Neutrophil (primary cell): ENCODE data around the gene ST8SIA6.

Experiments used
- H3K27ac ChIP-seq: fragments of 200-600 bp; sonication (generic); 2 replicates; pipeline ENCODE4 v1.5.1; 2016; ENCODE audit warnings: mild to moderate bottlenecking, moderate library complexity
- H3K27me3 ChIP-seq: fragments of 200-600 bp; sonication (generic); 2 replicates; pipeline ENCODE4 v1.6.0; 2016; ENCODE audit warnings: mild to moderate bottlenecking
- H3K36me3 ChIP-seq: fragments of 200-600 bp; sonication (generic); 2 replicates; pipeline ENCODE4 v1.5.1; 2017
- H3K4me1 ChIP-seq, 2 experiments: fragments of 200-600 bp in 1 of 2; sonication (generic) in 1 of 2; 1 replicate in 1 of 2; 2 replicates in 1 of 2; pipeline versions ENCODE4 v1.5.1 to v1.6.1; 2013 to 2016; ENCODE audit warnings: low read depth in 1 of 2, low read length in 1 of 2, mild to moderate bottlenecking in 1 of 2, moderate library complexity in 1 of 2; ENCODE audit not compliant: control insufficient read depth in 1 of 2, insufficient read depth in 1 of 2
- H3K4me3 ChIP-seq, 2 experiments: fragments of 200-600 bp in 1 of 2; sonication (generic) in 1 of 2; 1 replicate in 1 of 2; 2 replicates in 1 of 2; pipeline ENCODE4 v1.5.1; 2013 to 2016; ENCODE audit warnings: low read depth in 1 of 2, low read length in 1 of 2, mild to moderate bottlenecking in 1 of 2, moderate library complexity in 1 of 2
- H3K9me3 ChIP-seq: fragments of 200-600 bp; sonication (generic); 2 replicates; pipeline ENCODE4 v1.5.1; 2016
- CTCF ChIP-seq: fragments of 200-600 bp; sonication (generic); IDR thresholded peaks from 2 replicates; pipeline ENCODE4 v1.5.1; 2016; ENCODE audit warnings: antibody characterized with exemption

Gene ST8SIA6

GRCh38 chr10:17464545-17464944 lies 10.2 kb upstream of the ST8SIA6 start:
- no peak for TF ChIP-seq CTCF
- no peaks in the 10 kb centered on the region for H3K9me3 ChIP-seq
- peaks cover 6% of the 10 kb centered on the region for H3K27me3 ChIP-seq
- H3K4me3 ChIP-seq, result no peak overlapping the region
- H3K36me3 ChIP-seq, result no peaks in the 10 kb centered on the region
- H3K4me1 ChIP-seq, result peaks cover 0 to 4% of the 10 kb centered on the region in 2 experiments
- no peak overlapping the region for H3K27ac ChIP-seq

- no peaks in the 10 kb centered on the region for H3K36me3 ChIP-seq
- peaks cover 24% of the 10 kb centered on the region for H3K27me3 ChIP-seq
- H3K9me3 ChIP-seq, result no peaks in the 10 kb centered on the region
- no peak overlapping the region for H3K4me3 ChIP-seq
- no peak overlapping the region for H3K27ac ChIP-seq
- H3K4me1 ChIP-seq, result peaks cover 0 to 4% of the 10 kb centered on the region in 2 experiments
- TF ChIP-seq CTCF, result no peak
Observed at GRCh38 chr10:17460756-17461155, 6.4 kb upstream of the ST8SIA6 start.

GRCh38 chr10:17457083-17457482 lies 2.7 kb upstream of the ST8SIA6 start:
- H3K27me3 ChIP-seq, result peaks cover 54% of the 10 kb centered on the region
- no peaks in the 10 kb centered on the region for H3K36me3 ChIP-seq
- H3K9me3 ChIP-seq, result no peaks in the 10 kb centered on the region
- no peak for TF ChIP-seq CTCF
- no peak overlapping the region for H3K4me3 ChIP-seq
- H3K4me1 ChIP-seq, result peaks cover 7 to 13% of the 10 kb centered on the region in 2 experiments
- no peak overlapping the region for H3K27ac ChIP-seq

- Histone ChIP-seq H3K27ac (no peak overlapping the region), H3K4me3 (no peak overlapping the region), H3K36me3 (no peaks in the 10 kb centered on the region), H3K9me3 (no peaks in the 10 kb centered on the region), H3K27me3 (peaks cover 64% of the 10 kb centered on the region), H3K4me1 (peaks cover 7 to 13% of the 10 kb centered on the region in 2 experiments)
- TF ChIP-seq CTCF, result no peak
Observed at GRCh38 chr10:17456032-17456548, 1.7 kb upstream of the ST8SIA6 start.

- peaks cover 74% of the 10 kb centered on the region for H3K27me3 ChIP-seq
- H3K27ac ChIP-seq, result no peak overlapping the region
- no peaks in the 10 kb centered on the region for H3K36me3 ChIP-seq
- TF ChIP-seq CTCF, result no peak
- H3K4me3 ChIP-seq, result no peak overlapping the region
- H3K4me1 ChIP-seq, result peaks cover 3 to 13% of the 10 kb centered on the region in 2 experiments
- no peaks in the 10 kb centered on the region for H3K9me3 ChIP-seq
Observed at GRCh38 chr10:17455015-17455520, 673 bp upstream of the ST8SIA6 start.
